HG02970 (cell line): ENCODE data around the gene FCHSD2.
"Not testable (repeated sequence)": the region's sequence is repeated elsewhere in the genome, so short reads cannot be mapped to it uniquely, and the experiment has no call there.

Experiments
- ATAC-seq: cut with Tn5 transposase; IDR thresholded peaks from one replicate; pipeline ENCODE4 v1.9.1; 2021; ENCODE audit warnings: mild to moderate bottlenecking, moderate library complexity, moderate number of reproducible peaks; ENCODE audit not compliant: unreplicated experiment, low FRiP score

FCHSD2 gene

GRCh38 chr11:72827656-72828055 lies 314.5 kb downstream of the FCHSD2 start:
- ATAC-seq, result not testable (repeated sequence)

DNA sequence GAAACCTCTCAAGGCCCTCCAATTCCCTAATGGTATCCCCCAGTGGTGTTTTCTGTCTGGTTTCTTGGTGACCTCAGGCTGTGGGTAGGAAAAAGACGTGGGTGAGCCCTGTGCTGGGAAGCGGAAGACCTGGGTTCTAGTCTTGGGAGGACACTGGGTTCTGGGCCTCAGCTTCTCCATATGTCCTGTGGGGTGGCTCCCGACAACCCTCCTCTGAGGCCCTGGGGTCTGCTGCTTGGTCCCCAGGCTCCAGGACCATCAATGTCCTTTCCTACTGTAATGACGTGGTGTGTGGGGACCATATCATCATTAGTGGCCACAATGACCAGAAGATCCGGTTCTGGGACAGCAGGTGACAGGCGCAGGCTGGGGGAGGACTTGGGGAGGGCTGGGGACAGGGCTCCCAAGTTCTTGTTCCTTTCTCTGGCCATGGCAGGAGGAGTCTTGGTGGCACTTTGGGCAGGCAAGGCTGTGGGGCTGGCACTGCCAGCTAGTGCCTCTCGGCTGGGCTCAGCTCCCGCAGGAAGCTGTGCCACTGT lies 315.1 kb downstream of the FCHSD2 start:
- ATAC-seq, result no peak

DNA sequence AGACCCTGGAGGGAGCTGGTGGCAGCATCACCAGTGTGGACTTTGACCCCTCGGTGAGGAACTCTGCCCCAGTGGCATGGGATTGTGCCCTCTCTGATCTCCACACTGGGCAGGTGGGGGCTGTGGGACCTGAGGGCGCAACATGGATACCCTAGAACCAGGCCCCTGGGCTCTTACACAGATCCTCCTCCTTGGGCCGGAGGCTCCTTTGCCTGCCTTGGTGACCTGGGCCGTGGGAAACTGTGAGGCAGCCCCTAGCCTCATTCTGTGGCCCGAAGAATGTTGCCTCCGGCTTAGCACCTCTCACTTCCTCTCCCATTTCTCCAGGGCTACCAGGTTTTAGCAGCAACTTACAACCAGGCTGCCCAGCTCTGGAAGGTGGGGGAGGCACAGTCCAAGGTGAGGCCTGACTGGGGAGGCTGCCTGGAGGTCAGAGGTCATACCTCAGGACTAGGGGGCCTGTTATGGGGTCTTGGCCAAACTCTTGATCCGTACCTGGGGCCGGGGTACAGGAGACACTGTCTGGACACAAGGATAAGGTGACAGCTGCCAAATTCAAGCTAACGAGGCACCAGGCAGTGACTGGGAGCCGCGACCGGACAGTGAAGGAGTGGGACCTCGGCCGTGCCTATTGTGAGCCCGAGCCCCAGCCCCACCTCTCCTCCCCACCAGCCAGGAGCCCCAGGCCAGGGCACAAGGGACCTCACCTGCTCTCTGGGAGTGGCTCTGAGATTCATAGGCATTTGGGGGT lies 315.8 kb downstream of the FCHSD2 start:
- ATAC-seq, result no peak

- no peak for ATAC-seq
These were observed 316.5 kb downstream of the FCHSD2 start for GRCh38 chr11:72825661-72826060.

- no peak for ATAC-seq
These were observed 317.2 kb downstream of the FCHSD2 start for GRCh38 chr11:72824811-72825505.

- ATAC-seq, result no peak
These were observed 318.1 kb downstream of the FCHSD2 start for GRCh38 chr11:72824020-72824419.

DNA sequence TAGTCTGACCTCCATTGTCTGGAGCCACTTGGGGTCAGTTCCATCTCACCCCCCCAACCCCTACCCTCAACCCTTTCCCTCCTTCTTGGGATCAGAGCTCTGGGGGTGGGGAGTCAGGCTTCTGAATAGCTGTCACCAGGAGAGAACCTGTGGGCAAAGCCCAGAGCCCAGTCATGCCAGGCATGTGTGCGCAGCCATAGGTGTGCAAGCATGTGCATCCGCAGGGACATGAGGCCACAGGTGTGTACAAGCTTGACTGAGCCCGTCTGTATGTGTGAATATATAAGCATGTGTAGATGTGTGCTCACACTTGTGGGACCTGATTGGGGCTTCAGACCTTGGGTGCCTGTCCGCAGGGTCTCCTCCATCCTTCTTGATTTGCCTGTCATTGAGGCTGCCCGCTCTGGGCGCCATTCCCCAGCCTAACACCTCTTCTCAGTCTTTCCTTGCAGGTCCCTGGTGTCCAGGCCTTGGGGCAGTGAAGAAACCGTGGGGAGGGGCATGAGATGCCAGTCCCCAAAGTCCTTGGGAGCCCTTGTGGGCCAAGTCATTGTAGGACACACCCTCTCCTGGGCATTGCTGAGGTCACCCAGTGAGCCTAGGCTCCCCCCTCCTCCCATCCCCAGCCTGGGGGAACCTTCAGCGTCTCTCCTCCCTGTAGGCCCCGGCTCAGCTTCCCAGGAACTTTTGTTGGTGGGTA lies 318.9 kb downstream of the FCHSD2 start:
- no peak for ATAC-seq

- ATAC-seq, result peak; percentile 83
These were observed 320.0 kb downstream of the FCHSD2 start for GRCh38 chr11:72821920-72822799.

DNA sequence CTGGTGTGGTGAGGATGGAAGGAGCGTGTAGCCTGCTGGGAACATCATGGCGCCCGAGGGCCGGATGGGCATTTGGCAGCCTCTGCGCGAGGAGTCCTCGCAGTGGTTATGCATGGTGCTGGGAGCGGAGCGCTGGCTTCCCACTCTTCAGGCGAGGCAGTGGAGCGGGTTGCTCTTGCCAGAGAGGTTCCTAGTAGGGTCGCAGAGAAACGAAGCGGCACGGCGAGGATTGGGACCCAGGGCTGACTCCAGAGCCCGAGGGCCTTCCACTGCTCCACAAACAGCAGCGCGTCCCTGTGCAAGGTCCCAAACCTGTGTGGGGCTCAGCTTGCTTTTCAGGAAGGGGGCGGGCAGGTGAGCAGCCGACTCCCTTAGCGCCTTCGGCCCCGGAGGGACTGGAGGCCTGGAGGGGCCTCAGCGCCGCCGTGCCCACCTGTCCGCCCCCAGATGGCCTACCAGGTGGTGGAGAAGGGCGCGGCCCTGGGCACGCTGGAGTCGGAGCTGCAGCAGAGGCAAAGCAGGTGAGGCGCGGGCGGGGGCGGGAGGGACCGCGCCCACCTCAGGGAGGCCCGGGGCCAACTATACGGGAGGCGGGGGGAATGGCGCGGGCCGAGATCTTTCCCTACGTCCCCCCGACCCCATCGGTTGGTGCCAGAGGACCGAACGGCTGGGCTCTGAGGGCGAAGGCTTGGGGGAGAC lies 320.7 kb downstream of the FCHSD2 start:
- ATAC-seq, result no peak

- no peak for ATAC-seq
These were observed 321.5 kb downstream of the FCHSD2 start for GRCh38 chr11:72820439-72821139.

DNA sequence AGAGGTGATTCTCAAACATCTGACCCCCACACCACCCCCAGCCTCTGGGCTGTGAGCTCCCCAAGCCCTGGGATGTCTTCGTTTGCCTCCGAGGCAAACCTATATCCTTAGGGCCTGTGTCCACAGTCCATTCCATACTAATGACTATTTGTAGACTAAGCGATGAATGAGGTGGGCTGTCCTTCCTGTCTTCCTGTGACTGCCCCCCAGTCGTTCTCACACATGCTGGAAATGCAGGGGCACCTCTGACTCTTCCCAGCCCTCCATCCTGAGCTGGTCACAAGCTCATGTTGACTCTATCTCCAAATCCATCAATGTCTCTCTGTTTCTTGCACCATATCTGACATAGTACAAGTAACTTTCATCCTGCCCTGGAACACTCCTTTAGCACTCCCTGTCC lies 323.1 kb downstream of the FCHSD2 start:
- no peak for ATAC-seq

GRCh38 chr11:72817966-72818365 lies 324.2 kb downstream of the FCHSD2 start:
- ATAC-seq, result no peak

DNA sequence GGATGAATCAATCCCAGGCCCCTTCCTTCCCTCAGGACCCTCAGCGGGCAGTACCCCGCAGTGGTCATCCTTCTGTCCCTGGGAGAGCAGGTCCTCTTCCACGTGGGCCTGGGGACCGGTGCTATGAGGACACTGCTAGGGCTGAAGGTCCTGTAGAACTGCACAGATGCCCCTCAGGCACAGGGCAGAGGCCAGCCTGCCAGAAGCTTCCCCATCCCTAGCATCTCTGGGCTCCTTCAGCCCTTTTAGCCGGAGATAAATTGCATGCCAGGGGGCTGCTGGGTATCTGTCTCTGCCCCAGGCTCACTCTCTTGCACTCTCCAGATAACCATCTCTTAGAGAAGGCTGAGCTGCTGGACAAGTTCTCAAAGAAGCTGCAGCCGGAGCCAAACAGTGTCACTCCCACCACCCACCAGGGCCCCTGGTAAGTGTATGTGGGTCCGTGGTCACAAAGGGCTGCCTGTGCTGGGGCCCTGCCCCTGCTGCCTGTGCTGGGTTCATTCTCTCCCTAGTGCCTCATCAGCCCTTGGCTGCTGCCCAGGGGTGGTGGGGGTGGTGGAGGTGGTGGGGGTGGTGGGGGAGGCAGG lies 325.6 kb downstream of the FCHSD2 start:
- ATAC-seq, result no peak

- ATAC-seq, result no peak
These were observed 327.0 kb downstream of the FCHSD2 start for GRCh38 chr11:72815110-72815618.

DNA sequence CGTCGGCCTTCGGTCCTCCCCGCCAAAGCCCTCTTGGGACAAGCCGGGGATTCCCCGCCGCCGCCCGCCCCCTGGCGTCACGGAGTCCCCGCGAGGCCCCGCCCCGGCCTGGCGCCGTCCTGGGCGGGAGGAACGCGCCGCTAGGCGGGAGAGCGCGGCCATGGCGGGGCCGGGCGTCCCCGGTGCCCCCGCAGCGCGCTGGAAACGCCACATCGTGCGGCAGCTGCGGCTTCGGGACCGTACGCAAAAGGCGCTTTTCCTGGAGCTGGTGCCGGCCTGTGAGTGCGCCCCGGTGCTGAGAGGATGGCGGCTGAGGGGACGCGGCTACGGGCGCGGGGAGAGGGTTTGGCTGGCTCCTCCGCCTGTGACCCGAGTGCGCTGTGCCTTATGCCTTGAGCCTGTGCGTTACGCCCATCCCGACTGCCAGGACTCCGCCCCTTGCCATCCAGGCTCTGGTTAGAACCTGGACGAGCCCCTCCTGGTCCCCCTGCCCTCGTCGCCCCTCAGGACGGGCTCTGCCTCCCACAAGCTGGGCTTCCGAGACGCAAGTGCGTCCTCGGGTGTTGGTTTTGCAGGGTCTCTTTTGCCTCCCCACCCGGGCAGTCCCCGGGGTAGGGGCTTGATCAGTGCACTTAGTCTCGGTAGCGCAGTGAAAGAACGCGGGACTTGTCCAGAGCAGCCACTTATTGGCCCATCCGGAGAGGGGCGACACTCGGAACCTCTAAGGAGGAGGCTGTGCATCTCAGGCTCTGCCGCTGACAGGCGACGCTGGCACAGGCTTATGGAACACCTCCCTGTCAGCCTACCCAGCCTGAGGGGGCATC lies 327.6 kb downstream of the FCHSD2 start, which contains the start of gene ATG16L2:
Gene ATG16L2 (plus strand): TSS at position 126 of the 824 bp plus-strand sequence. CDS start 35 bp downstream, at position 161.
- peak; percentile 67 for ATAC-seq

- peak; percentile 41 for ATAC-seq
These were observed 328.3 kb downstream of the FCHSD2 start for GRCh38 chr11:72813740-72814285.
